ENCODE measurements around the gene PDSS2.
A peak's percentile ranks its signal among the peaks of the same experiment; 100 is the strongest.
"Not testable (repeated sequence)": the region's sequence is repeated elsewhere in the genome, so short reads cannot be mapped to it uniquely, and the experiment has no call there.

Gene PDSS2

DNA sequence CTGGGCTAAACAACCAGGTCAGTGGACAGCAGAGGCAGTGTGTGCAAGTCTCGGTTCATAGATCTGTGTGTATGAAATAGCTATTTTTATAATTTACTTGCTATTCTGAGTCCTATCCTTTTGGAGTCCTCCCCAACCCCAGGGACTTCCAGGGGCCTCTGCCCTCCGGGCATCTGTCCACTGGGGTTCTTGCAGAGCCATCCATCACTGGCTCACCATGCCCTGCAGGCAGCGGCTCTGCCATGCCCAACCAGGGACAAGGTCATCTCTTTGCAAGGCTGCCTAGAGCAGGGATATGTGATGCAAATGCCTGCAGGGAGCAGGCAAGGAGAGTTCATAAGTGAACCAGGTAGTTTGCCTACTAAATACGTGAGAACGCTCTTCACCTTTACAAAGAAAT is 333.6 kb downstream of the PDSS2 start:
- no peak for DNase-seq (ENCODE audit: low read depth in 1 of 2, low spot score in 1 of 2)

DNA sequence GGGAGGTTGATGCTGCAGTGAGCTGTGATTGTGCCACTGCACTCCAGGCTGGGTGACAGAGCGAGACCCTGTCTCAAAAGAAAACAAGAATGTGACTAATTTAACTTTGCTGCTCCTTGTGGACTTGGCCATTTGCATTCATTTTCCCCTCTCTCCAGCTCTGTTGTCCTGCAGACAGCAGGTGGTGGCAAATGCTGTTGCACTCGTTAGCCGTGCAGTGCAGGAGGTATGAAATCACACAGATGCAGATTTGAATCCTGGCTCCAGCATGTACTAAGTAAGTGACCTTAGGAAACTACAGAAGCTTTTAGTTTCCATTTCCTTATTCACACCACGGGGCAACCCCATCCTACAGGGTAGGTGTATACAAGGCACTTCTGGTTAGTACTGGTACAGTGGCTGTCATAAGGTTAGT is 334.4 kb downstream of the PDSS2 start:
- no peak for DNase-seq (ENCODE audit: low read depth in 1 of 2, low spot score in 1 of 2)

DNA sequence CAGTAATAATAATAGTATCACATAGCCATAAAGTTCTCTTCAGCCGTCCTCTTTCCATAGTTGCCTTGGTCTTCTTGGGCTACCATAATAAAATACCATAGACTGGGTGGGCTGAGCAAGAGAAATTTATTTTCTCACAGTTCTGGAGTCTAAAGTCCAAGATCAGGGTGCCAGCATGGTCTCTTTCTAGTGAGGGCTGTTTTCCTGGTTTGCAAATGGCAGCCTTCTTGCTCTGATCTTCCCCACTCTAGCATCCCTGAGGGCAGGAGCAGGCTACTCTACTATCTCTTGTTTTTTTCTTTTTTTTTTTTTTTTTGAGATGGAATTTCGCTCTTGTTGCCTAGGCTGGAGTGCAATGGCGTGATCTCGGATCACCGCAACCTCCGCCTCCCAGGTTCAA is 335.9 kb downstream of the PDSS2 start:
- no peak for DNase-seq (ENCODE audit: low read depth in 1 of 2, low spot score in 1 of 2)

DNA sequence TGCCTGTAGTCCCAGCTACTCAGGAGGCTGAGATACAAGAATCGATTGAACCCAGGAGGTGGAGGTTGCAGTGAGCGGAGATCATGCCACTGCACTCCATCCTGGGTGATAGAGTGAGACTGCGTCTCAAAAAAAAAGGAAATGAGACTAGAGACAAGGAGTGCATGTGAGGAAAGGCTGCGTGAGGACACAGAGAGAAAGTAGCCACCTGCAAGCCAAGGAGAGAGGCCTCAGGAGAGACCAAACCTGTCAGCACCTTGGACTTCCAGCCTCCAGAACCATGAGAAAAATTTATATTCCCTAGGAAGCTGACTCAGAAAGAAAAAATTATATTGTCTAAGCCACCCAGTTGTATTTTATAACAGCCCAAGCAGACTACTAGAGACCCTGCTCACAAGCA is 336.6 kb downstream of the PDSS2 start:
- no peak for DNase-seq (ENCODE audit: low read depth in 1 of 2, low spot score in 1 of 2)

DNA sequence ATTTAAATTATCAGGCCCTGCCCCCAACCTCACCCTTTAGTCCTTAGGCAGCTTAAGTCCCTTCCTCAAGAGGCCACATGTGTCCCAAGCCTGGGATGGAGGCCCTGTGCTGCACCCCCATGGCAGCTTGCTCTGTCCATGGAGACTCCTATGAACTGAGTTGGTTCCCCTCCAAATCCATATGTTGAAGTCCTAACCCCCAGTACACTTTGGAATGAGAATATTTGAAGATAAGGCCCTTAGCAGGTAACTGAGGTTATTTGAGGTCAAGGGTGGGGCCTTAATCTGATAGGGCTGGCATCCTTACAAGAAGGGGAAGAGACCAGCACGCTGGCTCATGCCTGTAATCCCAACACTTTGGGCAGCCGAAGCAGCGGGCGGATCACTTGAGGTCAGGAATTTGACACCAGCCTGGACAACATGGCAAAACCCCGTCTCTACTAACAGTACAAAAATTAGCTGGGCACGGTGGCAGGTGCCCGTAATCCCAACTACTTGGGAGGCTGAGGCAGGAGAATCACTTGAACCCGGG is 337.3 kb downstream of the PDSS2 start:
- DNase-seq (ENCODE audit: low read depth in 1 of 2, low spot score in 1 of 2), result no peak

DNA sequence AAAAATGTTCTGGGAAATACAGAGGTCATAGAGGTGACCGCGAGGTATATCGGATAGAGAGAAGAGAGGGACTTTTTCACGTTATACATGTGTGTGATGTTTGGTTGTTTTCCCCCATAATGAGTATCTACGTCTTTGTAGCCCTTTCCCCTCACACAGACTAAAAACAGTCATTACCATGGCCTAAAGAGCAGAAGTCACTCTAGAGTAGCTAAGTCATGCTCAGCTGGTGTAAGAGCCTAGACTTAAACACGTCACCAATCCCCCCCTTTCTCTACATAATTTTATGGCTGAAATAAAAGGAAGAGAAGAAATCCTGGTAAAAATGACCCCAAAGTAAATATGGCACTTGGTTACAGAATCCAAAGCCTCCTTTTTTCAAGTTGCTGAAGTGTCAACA is 338.1 kb downstream of the PDSS2 start:
- DNase-seq (ENCODE audit: low read depth in 1 of 2, low spot score in 1 of 2), result no peak

DNA sequence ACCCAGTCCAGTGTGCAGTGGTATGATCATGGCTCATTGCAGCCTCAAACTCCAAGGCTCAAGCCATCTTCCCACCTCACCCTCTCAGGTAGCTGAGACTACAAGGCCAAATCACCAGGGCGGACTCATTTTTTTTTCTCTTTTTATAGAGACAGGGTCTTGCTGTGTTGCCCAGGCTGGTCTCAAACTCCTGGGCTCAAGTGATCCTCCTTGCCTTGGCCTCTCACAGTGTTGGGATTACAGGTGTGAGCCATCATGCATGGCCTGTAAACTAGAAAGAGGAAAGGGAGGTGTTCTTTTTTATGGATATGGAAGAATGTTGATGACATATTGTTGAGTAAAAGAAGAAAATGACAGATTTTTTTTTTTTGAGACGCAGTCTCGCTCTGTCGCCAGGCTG is 339.0 kb downstream of the PDSS2 start:
- DNase-seq (ENCODE audit: low read depth in 1 of 2, low spot score in 1 of 2), result no peak

DNA sequence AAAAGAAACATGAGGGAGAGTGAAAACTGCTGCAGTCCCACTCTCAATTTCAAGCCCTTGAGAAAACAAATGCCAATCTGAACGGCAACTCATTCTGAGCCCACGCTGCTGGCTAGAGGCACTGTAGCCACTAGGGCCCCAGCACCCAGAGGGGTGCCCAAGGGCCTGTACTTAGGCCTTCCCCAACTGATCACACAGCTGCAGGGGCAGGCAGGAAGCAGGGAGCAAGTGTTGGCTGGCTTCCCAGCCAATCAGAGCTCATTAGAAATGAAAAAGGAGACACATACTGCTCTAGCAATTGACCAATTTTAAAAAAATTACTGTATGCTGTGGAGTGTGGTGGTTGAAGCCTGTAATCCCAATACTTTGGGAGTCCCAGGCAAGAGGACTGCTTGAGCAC is 340.4 kb downstream of the PDSS2 start:
- no peak for DNase-seq (ENCODE audit: low read depth in 1 of 2, low spot score in 1 of 2)

DNA sequence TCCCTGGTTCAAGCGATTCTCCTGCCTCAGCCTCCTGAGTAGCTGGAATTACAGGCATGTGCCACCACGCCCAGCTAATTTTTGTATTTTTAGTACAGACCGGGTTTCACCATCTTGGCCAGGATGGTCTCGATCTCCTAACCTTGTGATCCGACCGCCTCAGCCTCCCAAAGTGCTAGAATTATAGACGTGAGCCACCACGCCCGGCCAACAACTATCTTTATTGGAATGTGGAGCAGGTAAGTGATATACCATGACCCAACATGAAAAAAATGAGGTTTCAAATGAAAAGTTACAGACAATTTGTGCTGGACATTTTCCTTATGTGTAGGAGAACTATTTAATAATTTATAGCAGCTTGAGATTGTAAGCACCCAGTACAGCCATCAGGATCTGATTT is 340.8 kb downstream of the PDSS2 start:
- not testable (repeated sequence) for DNase-seq (ENCODE audit: low read depth in 1 of 2, low spot score in 1 of 2)

DNA sequence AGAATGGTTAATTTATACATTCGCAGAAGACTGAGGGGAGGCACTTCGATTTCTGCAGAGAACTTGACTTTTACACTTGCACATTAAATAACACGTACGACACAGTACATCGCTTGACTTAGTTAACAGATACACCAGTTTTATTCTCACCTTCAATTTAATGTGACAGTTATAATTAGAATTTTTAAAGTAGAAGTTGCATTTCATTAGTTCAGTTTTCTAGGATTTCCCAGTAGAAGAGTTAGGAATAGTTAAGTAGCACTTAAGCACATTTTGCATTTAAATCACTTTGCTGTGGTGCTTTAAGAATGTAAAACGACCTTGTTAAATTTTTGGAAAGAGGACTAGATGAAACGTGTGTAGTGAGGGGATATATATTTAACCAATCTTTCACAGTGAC is 342.4 kb downstream of the PDSS2 start:
- DNase-seq (ENCODE audit: low read depth in 1 of 2, low spot score in 1 of 2), result no peak

DNA sequence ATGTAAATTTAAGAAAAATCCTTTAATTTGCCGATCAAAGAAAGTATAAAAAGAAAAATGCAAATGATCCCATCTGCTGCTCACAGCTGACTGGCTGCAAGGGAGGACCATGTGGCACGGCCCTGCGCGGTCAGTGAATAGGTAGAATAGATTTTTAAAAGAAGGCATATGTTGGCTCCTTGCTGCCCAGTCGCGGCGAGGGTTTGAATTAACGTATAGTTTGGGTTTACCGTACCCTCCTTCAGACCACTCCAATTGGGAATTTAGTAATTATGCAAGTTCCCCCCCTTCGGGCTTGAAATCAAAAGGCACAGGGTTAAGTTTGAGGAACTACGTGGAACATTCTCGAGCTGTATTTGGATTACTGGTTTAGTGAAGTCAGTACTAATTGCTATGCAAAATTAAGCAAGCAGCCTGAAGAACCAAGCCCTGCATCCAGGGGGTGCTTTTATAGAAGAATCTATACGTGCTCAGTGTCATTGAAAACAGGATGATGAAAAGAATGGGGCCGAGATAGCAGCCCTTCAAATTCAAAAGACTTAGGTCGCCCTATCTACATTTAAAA is 343.0 kb downstream of the PDSS2 start:
- DNase-seq (ENCODE audit: low read depth in 1 of 2, low spot score in 1 of 2), result no peak

DNA sequence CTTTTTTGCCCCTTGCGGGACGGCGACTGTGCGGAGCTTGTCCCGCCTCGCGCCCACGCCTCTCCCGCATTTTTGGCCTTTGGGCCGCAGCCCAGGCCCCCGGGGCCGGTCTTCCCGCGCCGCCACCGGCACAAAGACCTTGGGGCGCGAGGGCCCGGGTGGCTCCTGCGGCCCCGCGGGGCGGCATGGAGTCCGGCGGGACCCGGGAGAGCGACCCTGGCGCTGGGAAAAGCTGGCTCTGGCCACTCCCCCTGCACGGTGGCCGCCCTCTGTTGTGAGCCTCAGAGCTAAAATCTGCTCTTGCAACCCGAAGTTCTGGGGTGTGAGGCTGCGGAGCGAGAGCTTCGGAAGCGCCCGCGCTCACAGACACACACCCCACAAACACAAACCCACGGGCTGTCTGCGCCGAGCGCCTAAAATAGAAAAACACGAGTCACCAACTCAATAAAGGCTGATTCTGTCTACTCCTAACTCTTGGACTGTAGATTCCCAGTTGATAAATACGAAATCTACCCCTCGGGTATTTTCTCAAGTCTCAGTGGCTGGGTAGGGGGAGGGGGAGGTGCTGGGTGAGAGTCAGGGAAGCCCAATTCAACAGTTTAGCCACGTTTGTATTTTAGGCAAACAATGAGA is 343.6 kb downstream of the PDSS2 start:
- peak in 1 of 2 donors; percentile 2 for DNase-seq (ENCODE audit: low read depth in 1 of 2, low spot score in 1 of 2)

DNA sequence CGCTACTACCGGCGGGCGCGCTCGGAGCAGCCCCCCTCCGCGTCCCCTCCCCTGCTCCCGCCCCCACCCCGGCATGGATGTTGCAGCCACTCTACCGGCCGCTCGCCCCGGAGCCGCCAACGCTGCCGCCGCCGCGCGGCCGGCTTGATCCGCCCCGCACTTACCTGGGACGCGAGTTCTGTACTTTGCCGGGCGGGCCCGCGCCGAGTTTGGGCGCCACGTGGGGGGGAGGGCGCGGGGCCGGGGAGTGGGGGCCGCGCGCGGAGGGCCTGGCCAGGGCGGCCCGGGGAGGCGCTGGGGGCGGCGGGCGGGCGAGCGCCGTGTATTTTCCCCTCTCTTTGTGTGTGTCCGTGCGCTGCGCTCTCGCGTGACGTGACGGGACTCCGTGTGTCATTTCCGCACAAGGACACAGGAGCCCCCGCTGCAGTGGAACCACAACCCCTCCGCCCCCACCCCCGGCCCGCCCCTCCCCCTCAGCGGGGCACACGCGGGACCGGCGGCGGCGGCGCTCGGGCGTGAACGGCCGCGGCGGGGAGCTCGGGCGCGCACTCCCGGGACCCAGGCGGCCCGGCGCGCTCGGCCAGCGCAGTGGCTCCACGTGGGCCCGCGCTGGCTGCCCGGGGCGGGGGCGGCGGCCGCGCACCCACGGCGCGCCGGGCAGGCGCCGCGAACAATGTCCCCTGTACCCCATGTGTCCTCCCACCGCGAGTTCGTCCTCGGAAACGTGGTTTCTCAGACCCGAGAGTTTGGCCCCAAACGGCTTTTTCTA is 344.3 kb downstream of the PDSS2 start, which contains the start of gene BEND3:
TSS of gene BEND3 (minus strand) at position 590 of the 769 bp plus-strand sequence. CDS start 16,230 bp downstream, outside the sequence.
- peak in 1 of 2 donors; percentile 21 for DNase-seq (ENCODE audit: low read depth in 1 of 2, low spot score in 1 of 2)

DNA sequence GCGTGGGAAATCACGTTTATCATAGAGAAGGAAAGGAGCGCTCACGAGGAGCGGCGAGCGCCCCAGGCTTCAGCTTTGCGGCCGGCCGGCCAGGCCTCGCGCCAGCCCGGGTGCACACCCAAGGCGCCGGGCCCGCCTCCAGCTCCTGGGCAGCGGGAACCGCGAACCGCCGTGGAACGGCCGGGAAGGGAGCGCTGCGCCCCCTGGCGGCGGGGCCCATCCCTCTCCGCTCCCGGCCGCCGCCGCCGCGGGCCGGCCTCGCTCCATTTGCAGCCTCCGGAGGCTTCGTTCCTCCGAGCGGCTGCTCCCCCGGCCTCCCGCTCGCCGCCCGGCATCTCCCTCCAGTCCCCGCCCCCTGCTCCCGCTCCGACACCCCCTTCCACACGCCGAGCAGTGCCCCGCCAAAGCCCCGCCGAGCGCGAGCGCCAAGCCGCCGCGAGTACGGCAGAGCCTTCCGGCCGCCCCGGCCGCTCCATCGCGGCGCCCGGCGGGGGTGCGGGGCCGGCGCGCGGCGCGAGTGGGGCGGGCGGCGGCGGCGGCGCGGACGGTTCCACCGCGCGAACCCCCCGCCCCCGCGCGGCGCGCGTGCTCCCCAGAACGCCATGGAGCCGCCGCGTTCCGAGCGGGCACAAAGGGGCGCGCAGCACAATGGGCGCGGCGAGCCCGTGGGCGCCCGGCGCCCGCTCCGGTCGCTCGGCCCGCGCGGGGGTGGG is 345.0 kb downstream of the PDSS2 start:
- DNase-seq (ENCODE audit: low read depth in 1 of 2, low spot score in 1 of 2), result peak; percentile 43 to 51

DNA sequence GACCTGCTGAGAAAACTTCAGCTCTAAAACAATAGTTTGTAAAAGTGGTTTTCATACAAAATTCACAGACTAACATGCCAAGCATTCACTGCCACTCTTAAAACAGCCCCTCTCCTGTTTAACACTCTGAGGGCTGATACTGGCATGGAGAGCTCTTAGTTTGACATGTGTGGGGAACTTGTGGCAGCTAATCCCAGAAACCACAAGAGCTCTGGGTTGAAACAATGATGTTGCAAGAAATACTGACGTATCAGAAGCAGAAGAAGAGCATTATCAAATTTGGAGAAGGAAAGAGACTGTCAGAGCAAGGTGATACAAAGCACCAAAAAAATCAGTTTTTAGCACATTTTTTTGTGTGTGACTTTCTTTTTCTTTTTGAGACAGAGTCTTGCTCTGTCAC is 349.2 kb downstream of the PDSS2 start:
- no peak for DNase-seq (ENCODE audit: low read depth in 1 of 2, low spot score in 1 of 2)

DNA sequence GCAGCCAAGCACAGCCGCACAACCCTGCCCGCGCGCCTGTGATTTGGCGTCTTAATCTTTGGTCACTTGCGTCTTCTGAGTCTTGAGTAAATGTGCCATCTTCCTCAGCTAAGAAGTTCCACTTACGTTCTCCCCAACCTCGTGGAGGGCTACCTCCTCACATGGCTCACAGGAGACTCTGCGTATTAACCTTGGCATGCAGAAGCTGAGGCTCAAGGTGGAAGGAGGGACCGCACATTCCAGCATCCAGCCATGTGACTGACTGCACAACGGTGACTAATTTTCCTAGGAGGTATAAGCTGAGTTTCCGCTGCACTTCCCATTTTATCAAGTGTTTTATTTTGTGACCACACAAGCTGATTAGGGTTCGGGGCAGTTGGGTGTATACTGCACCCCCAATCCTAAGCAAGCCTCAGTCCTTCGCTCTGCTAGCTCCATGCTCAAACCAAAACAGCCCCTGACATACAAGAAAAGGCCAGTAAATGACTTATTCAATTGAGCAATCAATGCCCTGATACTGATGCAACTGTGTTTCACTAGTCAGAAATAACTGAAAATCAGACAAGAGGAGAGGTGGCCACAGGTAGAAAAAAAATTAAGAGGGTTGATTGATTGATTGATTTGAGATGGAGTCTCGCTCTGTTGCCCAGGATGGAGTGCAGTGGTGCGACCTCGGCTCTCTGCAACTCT is 351.0 kb downstream of the PDSS2 start:
- DNase-seq (ENCODE audit: low read depth in 1 of 2, low spot score in 1 of 2), result no peak

DNA sequence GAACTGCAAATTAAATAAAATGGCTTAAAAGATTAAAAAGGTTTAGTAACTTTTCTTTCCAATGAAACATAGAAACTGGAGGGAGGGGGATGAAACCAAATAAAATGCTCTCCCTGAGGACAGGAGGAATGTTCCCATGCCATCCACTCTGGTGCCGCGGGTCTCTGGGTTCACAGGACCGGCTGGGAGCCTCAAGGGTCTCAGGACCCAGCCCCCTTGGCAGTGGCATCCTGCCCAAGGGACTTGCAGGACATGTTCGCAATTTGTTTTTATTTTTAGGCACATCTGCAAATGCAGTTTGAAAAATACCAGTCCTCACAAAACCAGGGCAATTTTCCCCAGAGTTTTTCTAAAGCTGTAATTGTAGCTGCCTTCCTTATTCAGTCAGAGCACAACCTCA is 351.6 kb downstream of the PDSS2 start:
- no peak for DNase-seq (ENCODE audit: low read depth in 1 of 2, low spot score in 1 of 2)

DNA sequence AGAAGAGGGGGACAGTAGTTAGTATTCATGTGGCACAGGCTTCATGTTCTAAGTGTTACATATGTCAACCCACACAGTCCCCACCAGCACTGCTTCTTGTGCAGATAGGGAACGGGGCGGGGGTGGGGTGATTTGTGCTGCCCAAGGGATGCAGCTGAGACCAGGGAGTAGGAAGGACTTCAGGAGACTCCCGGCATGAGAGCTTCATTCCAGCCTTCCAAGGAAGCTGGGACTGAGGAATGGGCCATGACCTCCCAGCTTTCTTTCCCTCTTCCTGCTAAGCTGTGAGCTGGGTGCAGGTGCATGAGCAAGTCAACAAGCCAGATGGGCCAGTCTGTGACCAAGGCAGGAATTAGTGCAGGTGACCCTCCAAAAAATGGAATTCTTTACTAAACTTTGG is 353.2 kb downstream of the PDSS2 start:
- DNase-seq (ENCODE audit: low read depth in 1 of 2, low spot score in 1 of 2), result no peak

DNA sequence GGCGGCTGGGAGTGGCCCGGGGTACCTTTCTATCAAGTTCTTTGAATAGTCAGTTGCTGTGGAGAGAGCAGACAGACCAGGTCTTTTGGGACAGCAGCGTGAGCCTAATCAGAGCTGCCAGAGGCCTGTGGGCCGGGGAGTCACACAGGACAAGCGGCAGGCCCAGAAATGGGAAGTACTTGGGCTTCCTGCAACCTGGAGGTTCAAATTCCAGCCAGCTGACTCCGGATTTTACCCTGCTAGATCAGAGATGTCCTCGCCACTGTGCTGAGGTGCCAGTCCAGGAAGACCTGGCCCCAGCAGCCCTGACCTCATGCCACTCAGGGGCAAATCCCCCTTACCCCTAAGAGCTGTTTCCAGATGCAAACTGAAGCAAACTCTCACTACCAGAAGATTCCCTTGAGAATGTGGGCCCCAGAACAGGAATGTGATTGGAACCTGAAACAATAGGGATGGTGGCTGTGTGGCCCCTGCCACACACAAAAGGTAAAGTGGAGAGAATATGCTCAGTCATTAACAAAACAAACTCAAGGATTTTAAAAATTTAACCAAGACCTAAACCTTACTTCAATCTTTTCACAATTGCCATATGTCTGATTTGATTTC is 353.8 kb downstream of the PDSS2 start:
- no peak for DNase-seq (ENCODE audit: low read depth in 1 of 2, low spot score in 1 of 2)

DNA sequence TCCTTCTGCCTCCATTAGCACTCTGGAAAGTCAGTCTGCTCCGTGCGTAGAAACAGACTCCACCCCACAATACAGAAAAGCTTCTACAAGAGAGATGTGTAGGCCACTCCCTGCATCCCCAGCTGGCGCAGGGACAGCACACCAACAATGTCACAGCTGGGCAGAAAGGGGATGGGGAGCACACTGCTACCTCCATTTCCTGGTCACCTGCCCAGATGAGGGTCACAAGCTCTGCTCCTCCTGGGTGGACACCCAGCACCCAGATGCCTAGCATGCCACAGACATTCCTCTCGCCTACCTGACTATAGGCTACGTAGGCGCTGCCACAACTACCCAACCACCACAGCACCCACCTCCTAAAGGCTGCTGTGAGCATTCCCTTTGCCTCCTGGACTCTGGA is 356.3 kb downstream of the PDSS2 start:
- DNase-seq (ENCODE audit: low read depth in 1 of 2, low spot score in 1 of 2), result no peak

All from activated CD4-positive, alpha-beta T cell treated with anti-CD3 and anti-CD28 coated beads, Interleukin-2, amount 50 U/mL, for 24 hours (primary cell).